NCI-H187 (cell line): Measurements from ENCODE around the gene RNF31.

Source experiments
- DNase-seq, 2 experiments: peaks; one replicate each; lab custom pipeline; 2025; lab: John Stamatoyannopoulos, UW

Gene RNF31

DNA sequence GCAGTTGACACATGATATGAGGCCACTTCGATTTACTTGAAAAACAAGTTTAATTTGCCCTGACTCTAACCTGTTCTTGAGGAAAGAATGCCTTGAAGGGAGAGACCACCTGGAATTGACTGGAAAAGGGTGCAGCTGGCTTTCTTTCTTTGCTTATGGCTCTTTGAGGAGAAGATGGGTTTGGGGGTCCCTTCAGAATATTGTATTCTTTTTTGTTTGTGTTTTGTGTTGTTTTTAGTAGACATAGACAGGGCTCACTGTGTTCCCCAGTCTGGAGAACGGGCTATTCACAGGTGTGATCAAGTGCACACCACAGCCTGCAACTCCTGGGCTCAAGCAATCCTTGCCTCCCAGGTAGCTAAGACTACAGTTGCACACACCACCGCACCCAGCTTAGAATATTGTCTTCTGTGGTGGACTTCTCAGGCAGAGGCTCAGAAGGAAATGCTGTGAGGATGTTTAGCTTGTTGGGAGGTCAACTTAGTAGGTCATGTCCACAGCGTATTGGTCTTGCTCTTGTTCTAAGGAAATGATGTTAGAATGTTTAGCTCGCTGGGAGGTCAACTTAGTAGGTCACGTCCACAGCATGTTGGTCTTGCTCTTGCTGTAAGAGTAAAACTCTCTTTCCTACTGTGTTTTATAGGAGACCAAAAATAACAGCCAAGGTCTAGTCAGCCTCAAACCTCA is 31.0 kb upstream of the RNF31 start:
- DNase-seq = no peak

DNA sequence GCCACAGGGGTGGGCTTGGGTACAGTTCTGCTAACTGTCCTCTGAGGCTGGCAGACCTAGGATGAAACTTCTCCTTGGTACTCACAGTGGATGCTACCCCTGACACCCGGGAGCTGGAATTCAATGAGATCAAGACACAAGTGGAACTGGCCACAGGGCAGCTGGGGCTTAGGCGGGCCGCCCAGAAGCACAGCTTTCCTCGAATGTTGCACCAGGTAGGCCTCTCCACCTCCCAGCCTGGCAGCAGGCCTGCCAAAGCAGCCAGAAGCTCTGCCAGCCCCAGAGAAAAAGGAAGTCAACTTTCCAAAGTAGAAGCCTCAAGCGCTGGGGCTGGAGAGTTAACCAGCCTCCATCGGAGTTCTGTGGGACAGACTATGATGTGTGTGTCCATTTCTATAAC is 30.1 kb upstream of the RNF31 start:
- no peak for DNase-seq

DNA sequence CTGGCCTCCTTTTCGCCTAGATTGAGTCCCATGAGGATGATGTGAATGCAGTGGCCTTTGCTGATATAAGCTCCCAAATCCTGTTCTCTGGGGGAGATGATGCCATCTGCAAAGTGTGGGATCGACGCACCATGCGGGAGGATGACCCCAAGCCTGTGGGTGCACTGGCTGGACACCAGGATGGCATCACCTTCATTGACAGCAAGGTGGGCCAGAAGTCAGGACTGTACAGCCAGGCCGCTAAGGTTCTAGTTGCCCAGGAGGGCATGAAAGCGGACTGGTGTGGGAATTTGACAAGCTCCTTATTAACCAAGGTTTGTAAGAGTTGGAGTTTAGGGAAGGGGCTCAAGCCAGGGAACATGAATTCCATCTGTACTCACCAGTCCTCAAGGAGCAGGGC is 27.6 kb upstream of the RNF31 start:
- DNase-seq = no peak

DNA sequence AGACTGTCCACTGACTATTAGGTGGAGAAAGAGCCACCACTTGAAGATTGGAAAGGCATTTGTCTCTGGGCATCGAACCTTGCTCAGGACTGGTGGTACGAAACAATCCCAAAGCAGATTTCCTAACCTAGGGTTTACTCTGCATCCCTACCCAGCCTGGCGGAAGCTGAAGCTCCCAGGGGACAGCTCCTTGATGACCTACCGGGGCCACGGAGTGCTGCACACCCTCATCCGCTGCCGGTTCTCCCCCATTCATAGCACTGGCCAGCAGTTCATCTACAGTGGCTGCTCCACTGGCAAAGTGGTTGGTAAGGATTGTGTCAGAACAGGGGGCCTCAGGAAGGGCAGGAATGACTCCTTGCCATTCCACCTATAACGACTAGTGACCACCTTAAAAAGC is 26.1 kb upstream of the RNF31 start:
- DNase-seq = no peak

DNA sequence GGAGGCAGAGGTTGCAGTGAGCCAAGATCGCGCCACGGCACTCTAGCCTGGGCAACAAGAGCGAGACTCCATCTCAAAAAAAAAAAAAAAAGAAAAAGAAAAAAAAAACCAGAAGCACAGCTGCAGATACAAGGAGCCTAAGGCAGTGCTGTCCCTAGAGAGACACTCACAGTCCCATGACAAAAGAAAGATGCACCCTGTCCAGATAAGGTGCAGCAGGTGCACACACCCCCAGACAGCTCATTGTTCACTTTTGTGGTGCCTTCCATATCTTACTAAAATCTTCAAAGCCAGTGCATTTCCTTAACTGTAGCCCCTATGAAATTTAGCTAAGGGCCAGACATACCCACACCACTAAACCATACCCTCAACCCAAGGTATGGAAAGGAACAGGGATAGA is 24.9 kb upstream of the RNF31 start:
- no peak for DNase-seq

DNA sequence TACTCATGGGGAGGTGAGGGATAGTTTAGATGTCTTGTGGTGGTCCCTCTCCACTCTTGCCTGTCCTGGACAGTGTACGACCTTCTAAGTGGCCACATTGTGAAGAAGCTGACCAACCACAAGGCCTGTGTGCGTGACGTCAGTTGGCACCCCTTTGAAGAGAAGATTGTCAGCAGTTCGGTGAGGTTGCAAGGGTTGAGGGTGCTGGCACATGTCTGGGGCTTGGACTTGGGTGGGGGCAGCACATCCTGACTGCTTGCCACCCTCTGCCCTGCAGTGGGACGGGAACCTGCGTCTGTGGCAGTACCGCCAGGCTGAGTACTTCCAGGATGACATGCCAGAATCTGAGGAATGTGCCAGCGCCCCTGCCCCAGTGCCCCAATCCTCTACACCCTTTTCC is 24.4 kb upstream of the RNF31 start:
- DNase-seq = no peak

DNA sequence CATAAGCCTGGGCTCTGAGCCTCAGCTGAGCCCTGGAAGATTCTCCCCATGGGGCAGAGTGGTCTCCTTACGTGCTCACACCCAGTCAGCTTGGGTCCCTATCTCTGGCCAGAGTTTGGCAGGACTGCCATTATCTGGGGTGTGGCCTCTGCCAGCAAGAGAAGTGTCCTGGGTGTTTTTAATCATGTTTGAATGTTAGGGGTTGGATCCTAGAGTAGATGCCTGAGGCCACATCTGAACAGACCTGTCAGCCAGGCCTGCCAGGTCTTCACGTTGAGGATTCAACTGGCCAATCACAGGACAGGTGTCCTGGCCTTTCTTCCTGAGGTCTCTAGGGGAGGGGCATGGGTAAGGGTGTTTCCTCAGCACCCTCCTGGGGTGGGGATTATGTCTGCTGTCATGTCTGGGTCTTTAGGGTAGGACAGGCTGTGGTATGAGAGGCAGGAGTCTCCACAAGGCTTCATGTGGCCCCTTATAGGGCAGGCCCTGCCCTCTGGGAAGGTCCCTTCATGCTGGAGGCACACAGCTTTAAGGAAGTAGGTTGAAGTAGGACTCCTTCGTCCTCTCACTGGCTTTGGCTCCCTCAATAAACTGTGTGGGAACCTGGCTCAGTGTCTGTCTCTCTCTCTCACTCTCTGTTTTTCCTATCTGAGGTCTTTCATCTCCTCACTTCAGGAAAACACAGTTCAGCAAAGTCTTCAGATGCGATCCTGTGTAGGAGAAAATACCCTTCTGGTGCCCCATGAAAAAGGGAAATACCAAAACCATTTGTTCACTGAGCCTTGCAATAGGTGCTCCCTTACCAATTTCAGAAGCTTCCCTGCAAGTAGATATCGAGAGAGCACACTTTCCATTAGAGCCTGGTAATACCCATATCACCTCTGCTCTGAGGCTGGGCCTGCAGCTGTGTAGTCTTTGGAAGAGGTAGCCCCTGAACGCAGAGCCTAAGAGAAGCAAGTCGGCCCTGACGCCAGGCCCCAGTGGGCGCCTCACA is 23.6 kb upstream of the RNF31 start:
- no peak for DNase-seq

DNA sequence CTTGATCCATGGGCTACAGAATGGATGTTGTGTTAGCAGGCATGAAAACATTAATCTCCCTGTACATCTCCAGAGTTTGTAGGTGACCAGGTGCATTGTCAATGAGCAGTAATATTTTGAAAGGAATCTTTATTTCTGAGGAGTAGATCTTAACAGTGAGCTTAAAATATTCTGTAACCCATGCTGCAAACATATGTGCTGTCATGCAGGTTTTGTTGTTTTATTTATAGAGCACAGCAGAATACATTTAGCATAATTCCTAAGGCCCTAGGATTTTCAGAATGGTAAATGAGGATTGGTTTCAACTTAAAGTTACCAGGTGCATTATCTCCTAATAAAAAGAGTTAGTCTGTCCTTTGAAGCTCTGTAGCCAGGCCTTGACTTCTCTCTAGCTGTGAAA is 20.4 kb upstream of the RNF31 start:
- DNase-seq = no peak

DNA sequence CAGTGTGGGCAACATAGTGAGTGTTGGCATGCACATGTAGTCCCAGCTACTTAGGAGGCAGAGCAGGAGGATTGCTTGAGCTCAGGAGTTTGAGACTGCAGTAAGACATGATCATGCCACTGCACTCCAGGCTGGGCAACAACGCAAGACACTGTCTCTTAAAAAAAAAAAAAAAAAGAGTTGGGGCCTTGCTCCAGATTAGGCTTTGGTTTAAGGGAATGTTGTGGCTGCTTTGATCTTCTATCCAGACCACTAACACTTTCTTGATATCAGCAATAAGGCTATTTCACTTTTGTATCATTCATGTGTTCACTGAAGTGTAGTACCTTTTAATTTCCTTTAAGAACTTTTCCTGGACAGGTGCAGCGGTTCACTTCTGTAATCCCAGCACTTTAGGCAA is 19.6 kb upstream of the RNF31 start:
- DNase-seq = no peak

DNA sequence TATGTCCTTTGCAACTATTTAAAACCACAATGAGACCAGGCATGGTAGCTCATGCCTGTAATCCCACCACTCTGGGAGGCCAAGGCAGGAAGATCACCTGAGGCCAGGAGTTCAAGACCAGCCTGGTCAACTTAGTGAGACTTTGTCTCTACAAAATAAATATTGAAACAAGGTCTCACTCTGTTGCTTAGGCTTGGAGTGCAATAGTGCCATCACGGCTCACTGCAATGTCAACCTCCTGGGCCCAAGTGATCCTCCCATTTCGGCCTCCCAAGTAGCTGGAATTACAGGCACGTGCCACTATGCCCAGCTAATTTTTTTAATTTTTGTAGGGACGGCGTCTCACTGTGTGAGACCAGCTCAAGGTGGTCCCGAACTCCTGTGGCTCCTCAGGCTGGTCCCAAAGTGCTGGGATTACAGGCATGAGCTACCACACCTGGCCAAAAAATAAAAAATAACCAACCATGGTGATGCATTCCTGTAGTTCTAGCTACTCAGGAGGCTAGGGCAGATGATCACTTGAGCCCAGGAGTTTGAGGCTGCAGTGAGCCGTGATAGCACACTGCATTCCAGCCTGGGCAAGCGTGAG is 17.8 kb upstream of the RNF31 start:
- DNase-seq = no peak

DNA sequence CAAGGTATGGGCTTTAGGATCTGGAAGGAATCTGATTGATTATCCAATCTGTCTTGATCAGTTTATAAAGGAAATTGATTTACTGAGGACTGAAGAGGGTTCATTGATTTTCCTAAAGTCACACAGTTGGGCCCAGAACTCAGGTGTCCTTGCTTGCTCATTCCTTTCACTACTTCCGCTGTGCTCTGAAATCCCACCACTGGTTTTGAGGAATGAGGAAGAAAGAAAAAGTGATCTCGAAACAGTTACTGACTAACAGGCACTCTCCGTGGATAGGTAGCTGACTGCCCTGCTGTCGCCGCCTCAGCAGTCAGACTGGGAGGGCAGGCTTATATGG is 16.9 kb upstream of the RNF31 start, which contains the start of gene FITM1:
TSS of gene FITM1 (plus strand) at position 280 of the 337 bp plus-strand sequence. CDS start 905 bp downstream, outside the sequence.
- no peak for DNase-seq

DNA sequence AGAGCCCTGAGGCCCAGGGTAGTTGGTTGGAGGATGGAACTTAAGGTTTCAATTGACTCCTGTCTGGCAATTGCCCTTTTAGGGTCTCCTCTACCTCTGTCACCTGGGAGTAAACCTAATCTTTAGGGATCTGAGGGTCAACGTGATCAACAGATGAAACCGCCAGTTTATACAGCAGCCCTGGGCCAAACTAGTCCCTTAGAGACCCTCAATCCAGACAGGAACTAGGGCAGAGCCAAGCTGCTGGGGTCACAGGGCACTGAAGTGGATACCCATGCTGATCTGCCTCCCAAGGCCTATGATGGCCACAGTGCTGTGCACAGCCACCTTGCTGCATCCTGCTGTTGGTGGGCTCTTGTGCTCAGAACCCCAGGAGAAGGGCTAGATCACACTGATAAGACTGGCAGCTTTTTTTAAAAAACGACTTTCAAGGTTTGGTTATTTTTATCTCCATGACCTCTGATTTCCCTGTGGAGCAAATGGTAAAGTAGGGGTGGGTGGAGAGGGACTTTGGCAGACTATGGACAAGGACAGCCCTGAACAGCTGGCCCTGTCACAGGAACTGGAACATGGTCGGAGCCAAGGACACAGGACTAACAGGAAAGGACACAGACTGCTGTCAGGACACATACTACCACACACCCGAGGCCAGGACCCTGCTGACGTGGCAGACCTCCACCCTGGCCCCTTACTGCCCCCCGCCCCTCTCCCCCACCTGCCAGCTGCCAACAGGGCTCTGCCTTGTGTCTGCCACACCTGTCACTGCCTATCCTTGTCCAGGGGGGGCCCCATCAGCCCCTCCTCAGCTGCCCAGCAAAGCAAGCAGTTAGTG is 16.4 kb upstream of the RNF31 start:
- no peak for DNase-seq

DNA sequence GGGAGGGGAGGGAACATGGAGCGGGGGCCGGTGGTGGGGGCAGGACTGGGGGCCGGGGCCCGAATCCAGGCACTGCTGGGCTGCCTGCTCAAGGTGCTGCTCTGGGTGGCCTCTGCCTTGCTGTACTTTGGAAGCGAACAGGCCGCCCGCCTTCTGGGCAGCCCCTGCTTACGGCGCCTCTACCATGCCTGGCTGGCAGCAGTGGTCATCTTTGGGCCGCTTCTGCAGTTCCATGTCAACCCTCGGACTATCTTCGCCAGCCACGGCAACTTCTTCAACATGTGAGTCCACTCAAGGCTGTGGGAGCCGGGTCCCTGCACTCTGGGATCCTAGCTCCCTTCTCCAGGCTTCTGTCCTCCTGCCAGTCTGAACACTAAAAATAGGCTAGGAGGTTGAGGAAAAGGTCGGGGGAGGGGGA is 15.7 kb upstream of the RNF31 start:
- DNase-seq = no peak

DNA sequence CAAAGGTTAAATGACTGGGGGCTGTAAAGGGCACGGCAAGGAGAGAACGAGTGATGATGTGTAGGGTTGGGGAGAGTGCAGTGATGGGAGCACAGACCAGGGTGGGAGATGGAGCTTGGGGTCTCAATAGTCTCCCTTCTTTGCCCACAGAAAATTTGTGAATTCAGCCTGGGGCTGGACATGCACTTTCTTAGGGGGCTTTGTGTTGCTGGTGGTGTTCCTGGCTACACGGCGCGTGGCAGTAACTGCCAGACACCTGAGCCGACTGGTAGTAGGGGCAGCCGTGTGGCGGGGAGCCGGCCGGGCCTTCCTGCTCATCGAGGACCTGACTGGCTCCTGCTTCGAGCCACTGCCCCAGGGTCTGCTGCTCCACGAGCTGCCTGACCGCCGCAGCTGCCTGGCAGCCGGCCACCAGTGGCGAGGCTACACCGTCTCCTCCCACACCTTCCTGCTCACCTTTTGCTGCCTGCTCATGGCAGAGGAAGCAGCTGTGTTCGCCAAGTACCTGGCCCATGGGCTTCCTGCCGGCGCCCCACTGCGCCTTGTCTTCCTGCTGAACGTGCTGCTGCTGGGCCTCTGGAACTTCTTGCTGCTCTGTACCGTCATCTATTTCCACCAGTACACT is 15.1 kb upstream of the RNF31 start:
- no peak for DNase-seq

DNA sequence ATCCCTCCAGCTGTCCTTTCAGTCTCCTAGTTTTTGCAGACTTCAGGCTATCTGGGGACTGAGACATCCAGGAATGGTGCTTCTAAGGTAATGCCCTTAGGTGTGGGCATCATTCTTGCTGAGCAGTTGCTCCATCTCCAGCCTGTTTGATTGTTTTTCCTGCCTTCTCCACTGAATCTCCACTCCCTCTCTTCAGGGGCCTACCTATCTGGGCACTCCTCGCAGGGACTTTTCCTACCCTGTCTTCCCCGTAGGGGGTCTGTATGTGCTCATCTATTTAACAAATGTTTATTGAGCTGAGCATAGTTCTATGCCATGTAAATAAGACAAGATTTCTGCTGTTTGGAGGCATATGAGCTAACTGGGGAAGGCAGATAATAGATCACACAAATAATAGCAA is 14.3 kb upstream of the RNF31 start:
- DNase-seq = no peak

DNA sequence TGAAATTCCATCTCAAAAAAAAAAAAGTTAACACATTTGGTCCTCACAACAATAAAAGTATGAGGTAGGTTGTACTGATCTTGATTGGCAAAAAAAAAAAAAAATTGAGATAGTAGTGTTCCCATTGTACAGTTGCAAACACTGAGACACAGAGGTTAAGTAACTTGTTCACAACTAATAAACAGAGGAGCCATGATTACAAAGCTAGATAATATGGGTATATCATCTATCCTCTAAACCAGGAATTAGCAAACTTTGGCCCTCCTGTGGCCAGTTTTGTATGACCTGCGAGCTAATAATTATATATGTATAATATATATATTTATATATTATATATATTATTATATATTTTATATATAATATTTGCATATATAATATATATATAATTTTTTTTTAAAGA is 13.6 kb upstream of the RNF31 start:
- DNase-seq = no peak

DNA sequence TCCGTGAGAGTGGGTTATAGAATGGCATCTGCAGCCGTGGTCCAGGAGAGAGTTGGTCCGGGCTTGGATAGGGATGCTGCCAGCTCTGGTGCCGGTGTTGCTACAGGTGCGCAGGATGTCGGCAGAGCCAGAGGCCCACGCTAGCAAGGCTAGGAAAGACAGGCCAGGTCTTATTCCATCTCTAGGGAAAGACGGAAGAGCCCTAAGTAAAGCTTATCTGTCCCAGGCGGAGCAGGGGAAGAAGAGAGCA is 11.8 kb upstream of the RNF31 start:
- no peak for DNase-seq

DNA sequence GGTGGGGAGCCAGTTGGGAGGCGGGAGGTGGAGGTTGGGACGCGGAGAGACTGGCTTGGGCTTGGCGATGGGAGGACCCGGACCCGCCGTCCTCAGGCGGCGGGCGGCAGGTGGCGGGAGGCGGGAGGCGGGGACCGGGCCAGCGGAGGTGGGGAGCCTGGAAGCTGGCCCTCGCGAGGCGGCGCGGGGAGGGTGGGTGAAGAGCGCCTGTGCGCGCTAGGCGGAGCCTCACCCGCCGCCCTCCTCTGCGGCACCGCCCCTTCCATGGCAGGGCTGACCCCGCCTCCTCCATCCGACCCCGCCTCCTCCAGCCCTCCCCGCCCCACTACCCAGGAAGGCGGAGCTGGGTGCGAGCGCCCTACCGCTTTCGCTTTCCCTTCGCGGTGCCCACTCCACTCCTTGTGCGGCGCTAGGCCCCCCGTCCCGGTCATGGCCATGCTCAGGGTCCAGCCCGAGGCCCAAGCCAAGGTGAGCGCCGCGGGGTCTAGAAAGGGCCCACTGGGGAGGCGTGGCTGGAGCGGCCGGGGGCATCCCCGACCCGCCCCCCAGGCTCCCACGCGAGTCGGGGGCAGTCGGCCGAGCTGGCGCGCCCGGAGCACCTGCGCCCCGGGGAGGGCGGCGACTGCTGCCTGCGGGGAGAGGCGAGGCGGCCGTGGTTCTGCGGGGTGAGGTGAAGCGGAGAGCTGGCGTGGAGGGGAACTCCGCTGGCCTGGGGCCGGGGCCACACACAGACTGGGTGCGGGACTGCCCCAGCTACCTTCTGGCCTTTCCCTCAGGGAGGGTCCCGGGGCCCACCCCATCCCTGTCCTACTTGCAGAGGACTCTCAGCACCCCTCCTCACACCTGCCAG is 11.2 kb upstream of the RNF31 start, which contains the start of gene PSME1:
TSS of gene PSME1 (plus strand) at position 361 of the 850 bp plus-strand sequence. CDS start at position 430, 69 bp downstream.
- peak; percentile 91 to 95 for DNase-seq

DNA sequence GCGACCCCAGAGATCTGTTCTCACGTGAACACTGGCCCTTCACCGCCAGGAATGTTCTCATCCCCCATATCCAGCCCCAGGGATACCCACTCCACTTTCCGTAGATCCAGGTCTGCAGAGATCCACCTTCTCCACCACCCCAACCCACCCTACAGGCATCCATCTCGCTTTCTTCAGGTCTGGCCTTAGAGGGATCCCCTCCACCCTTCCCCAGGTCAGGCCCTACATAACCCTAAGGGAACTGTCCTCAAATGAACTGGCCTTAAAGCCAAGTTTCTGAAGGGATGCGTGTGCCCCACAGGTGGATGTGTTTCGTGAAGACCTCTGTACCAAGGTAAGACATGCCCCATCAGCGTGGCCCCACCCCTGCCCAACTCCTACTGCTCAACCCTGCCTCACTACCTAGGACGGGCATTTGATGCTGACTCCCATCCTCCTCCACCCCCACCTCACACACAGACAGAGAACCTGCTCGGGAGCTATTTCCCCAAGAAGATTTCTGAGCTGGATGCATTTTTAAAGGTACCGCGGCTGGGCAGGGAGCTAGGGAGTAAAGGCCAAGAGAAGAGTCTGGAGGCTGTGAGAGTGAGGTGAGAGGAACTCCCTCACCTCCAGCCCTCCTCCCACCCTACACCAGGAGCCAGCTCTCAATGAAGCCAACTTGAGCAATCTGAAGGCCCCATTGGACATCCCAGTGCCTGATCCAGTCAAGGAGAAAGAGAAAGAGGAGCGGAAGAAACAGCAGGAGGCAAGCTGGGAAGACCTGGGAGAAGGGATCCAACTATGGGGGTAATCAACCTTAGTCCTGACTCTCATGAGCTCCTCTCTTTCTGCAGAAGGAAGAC is 10.4 kb upstream of the RNF31 start:
- DNase-seq = no peak
